GM19463 (cell line): ENCODE data around the gene DUSP14.
"Not testable (repeated sequence)": the region's sequence is repeated elsewhere in the genome, so short reads cannot be mapped to it uniquely, and the experiment has no call there.

Source experiments
- ATAC-seq: cut with Tn5 transposase; IDR thresholded peaks from one replicate; pipeline ENCODE4 v1.9.1; 2021; ENCODE audit warnings: mild to moderate bottlenecking, moderate library complexity; ENCODE audit not compliant: unreplicated experiment

DUSP14 gene

GRCh38 chr17:37489197-37490001 lies at the start of gene DUSP14:
Gene DUSP14, plus strand, starts transcription at chr17:37489891. Its CDS starts 22,382 bp downstream, at chr17:37512273.
- ATAC-seq, result peak; percentile 77

- ATAC-seq, result no peak
Observed at GRCh38 chr17:37440424-37440823, 49.3 kb upstream of the DUSP14 start.

- not testable (repeated sequence) for ATAC-seq
Observed at GRCh38 chr17:37441369-37442014, 48.2 kb upstream of the DUSP14 start.

- ATAC-seq, result no peak
Observed at GRCh38 chr17:37446027-37446426, 43.7 kb upstream of the DUSP14 start.

GRCh38 chr17:37447641-37448040 lies 42.0 kb upstream of the DUSP14 start:
- ATAC-seq, result no peak

- ATAC-seq, result no peak
Observed at GRCh38 chr17:37450112-37450511, 39.6 kb upstream of the DUSP14 start.

- ATAC-seq, result not testable (repeated sequence)
Observed at GRCh38 chr17:37457801-37458200, 31.9 kb upstream of the DUSP14 start.

GRCh38 chr17:37458805-37459204 lies 30.9 kb upstream of the DUSP14 start:
- ATAC-seq, result no peak

GRCh38 chr17:37461668-37462067 lies 28.0 kb upstream of the DUSP14 start:
- no peak for ATAC-seq

- ATAC-seq, result no peak
Observed at GRCh38 chr17:37462492-37462891, 27.2 kb upstream of the DUSP14 start.

GRCh38 chr17:37463039-37463438 lies 26.7 kb upstream of the DUSP14 start:
- no peak for ATAC-seq

GRCh38 chr17:37465069-37465616 lies 24.5 kb upstream of the DUSP14 start:
- ATAC-seq, result no peak

GRCh38 chr17:37466471-37466870 lies 23.2 kb upstream of the DUSP14 start:
- ATAC-seq, result no peak

- ATAC-seq, result no peak
Observed at GRCh38 chr17:37470181-37470580, 19.5 kb upstream of the DUSP14 start.

GRCh38 chr17:37475731-37476420 lies 13.8 kb upstream of the DUSP14 start:
- no peak for ATAC-seq

GRCh38 chr17:37476431-37477120 lies 13.1 kb upstream of the DUSP14 start:
- ATAC-seq, result no peak

- ATAC-seq, result no peak
Observed at GRCh38 chr17:37478187-37478586, 11.5 kb upstream of the DUSP14 start.

- no peak for ATAC-seq
Observed at GRCh38 chr17:37479025-37479424, 10.7 kb upstream of the DUSP14 start.

- ATAC-seq, result no peak
Observed at GRCh38 chr17:37480427-37480826, 9.3 kb upstream of the DUSP14 start.

GRCh38 chr17:37481001-37481665 lies 8.6 kb upstream of the DUSP14 start:
- no peak for ATAC-seq
